RPMI7951 (cell line): ENCODE results near the gene BCLAF3. TPM values are rescaled to one million over a fixed set of nuclear protein-coding genes. Genes with fewer than 3 reads are reported as not detected.

Source experiments
- DNase-seq: peaks from one replicate; pipeline ENCODE4 v3.0.0-alpha.2; 2012; ENCODE audit warnings: low read depth
- total RNA-seq: library from RNA; depleted of rRNA; stranded (reverse); fragments of >200 nt; shearing (Covaris generic); gene quantifications from 2 replicates; pipeline ENCODE4 v1.2.3, GENCODE V29; 2014; rRNA removed

The BCLAF3 gene
- total RNA-seq, 1 experiment from 2014 or later = 4.3 TPM

DNA sequence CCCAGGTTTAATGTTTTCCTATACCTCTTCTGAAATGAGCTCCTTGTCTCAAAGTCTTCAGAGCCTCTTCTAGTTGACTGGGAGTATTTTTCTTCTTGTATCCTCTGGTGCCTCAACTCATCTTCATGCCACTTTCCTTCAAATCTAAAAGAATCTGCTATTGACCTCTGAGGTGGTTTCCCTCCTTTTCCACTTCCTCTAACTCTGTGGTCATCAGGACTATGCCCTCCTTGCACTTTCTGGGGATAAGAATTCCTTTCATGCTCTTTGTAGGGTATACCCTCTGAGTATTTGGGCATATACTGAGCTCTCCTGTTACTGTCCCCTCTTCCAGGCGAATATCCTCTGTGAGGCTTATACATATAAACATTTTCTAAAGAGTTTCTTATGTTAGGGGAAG is 24.8 kb downstream of the BCLAF3 start:
- DNase-seq = no peak

DNA sequence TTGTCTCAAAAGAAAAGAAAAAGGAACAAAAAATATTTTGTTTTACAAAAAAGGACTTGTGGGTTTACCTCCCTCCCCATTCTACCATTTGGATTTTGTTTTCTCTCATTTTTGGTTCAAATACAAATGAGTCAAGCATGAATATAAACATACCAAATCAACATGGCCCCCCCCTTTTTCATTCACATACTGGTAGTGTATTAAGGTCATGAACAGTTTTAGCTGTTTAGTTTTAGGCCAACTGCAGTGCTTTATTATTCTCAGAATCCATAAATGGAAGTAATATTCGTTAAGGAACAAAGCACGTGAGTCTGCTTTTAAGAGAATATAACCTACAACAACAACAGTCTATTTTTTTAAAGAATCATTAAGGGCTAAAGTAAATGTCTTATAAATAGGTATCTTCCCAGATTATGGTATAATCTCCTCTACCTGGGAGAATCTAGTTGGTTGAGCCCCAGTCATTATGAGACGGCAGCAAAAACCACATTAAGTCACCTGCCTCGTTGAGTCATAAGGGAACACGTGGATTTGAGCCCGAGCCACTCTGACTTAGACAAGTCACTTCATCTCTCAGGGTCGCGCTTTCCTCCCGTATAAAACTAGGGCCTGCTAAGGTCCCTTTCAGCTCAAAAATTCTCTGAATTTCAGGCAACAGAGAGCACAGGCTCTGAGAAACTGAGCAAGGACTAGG is 26.7 kb downstream of the BCLAF3 start:
- no peak for DNase-seq

DNA sequence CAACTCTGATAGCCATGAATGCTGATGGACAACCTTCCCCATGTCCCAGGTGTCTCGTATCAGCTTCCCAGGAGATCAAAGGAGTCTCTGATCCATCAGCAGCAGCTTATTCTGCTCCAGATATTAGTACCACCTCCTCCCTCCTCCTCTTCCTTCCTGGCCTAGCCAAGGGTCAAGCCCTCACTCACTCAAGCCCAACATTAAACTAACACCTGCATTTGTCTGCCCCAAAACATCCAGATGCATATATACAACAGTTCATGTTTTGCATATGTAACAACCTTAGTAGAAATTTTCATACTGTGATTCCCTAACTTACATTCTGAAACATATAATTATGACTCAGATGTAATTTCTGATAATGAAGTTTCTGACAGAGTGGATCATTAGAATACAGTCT is 29.9 kb downstream of the BCLAF3 start:
- DNase-seq = no peak

GRCh38 chrX:19958552-19959486 is 32.0 kb downstream of the BCLAF3 start:
- peak; percentile 0 for DNase-seq

GRCh38 chrX:19956923-19957322 is 33.9 kb downstream of the BCLAF3 start:
- no peak for DNase-seq

DNA sequence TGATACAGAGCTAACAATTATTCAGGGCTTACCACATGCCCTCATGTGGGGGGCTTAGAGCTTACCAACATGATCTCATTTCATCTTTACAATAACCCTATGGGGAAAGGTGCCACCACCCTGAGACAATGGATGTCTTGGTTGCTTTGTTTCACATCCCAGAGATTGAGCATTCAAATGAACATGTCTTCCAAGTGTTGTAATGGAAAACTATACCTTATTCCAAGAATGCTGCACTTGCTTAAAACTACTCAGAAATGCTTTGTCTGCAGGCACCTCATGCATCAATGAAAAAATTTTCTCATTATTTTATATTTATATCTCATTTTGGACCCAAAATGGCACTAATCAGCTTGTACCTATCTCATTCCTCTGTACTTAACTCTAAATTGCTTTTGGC is 34.6 kb downstream of the BCLAF3 start:
- DNase-seq = no peak

DNA sequence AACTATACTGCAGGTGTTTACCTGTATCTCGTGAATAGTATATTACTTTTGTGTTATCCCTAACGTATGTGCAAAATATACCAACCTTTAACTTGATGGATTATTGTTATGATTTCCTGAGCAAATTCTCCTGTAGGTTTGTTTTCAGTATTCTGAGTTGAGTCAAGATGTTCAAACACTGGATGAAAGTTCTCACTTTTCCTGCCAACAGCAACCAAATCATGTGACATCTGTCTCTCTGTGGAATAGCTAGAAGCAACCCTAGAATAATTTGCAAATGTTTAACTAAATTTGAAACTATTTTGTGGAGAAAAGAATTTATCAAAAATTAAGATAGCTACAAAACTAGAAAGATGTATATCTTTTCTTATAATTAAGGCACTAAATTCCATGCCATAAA is 35.6 kb downstream of the BCLAF3 start:
- no peak for DNase-seq

DNA sequence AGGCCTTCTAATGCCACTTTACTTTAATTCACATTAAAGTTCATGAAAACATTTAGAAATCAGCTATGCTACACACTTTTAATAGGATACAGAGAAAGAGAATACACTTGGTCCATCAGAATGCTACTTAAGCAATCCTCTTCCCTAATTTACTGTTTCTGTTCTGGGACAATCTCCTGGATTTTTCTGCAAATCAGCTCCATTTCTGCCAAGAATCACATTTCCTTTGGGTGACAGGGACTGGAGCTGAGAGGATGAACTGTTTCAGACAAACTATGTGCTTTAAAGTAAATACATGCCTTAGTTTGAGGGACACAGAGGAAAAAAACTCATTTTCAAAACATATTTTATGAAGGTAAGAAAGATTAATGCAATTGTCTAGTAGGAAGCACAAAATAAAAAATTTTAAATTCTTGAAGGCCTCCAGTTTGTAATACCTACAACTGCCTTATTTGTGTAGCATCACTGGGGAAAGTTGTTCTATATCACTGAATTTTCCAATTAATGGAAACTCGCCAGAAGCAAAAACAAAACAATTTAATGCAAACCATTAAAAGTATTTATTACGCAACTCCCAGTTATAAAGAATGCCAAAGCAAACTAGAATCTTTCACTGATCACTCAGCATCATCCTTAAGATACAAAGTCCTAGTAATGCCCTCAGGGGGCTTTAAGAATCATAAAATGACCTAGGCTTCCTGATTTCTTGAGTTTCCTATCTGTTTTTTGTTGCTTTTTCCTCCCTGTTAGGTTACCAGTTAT is 36.3 kb downstream of the BCLAF3 start:
- DNase-seq = no peak

DNA sequence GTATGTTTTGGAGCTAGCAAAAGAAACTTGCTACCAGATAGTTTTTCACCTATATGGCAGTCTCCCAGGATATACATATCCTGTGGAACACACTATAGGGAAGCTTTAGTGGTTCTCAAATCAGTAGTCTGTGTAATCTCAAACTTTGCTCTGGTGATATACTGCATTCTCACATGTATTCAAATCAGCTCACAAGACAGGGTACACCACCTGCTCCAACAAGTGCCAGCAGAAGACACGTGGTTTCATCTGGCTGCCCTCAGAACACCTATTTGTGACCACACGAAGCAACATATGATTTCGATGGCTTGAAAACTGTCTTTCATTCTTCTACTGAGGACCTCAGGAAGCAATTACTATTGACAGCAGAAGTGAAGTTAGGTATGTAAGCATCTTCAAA is 37.7 kb downstream of the BCLAF3 start:
- no peak for DNase-seq

- DNase-seq = no peak
These were observed 41.5 kb downstream of the BCLAF3 start for GRCh38 chrX:19949340-19949739.

DNA sequence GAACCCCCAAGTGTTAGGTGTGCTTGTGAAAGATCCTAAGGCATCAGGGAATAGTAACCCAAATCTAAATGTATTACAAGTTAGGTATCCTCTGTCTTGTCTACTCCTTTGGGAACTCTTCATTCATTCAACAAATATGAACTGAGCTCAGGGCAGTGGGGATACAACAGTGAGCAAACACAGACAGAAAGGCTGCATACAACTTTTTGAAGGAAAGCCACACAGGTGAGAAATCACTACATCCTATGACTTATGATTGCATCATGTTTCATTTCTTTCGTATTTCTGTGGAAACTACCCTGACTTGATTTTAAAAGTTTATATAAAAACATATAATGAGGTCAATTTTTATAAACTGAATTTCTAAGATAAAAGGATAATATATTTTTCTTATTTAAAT is 43.2 kb downstream of the BCLAF3 start:
- DNase-seq = no peak

Other genes with a start within 250 kb of the BCLAF3 start
- gene SH3KBP1, start 103.5 kb downstream of the BCLAF3 start, total RNA-seq = 55.0 and 67.8 TPM in 2 replicates
- 0.60 and 0.88 TPM in 2 replicates for gene MAP7D2, start 125.8 kb upstream of the BCLAF3 start, total RNA-seq
- gene EIF1AX, start 150.8 kb upstream of the BCLAF3 start, total RNA-seq = 60.5 and 70.7 TPM in 2 replicates